Measurements from ENCODE around the gene CCDC185.

Gene CCDC185

DNA sequence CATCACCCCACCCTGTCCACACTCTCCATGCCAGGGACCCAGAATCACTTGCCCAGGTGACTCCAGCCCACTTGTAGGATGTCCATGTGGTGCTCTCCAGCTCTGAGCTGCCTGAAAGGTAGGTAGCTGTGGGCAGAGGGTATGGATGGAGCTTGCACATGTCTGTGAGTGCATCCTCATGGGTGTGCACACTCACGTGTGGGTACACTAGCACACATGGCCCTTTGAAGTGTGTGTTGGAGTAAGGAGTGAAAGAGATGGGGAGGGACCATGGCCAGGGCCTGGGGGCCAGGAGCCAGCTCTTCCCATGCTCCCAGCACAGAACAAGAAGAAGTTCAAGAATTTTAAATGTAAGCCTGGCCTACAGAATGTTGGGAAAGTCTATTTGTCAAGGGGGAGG is 50.2 kb downstream of the CCDC185 start:
- DNase-seq, result no peak

DNA sequence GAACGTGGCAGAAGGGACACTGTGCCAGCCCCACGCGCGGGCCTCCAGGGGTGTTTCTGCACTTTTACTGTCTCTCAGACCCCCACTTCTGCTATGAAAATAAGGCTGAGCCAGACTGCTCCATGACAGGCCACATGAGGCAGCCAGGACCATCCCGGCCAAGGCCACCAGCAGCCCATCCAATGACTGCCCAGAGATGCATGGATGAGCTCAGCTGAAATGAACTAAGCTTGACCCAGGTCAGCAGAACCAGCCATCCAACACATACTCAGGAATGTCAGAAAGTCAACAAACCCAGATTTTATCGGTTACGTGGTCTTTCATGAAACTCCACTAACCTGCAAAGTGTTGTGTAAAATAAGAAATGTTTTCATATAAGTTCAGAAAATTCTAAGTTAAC is 51.2 kb downstream of the CCDC185 start:
- no peak for DNase-seq
